HG03442 (cell line): Measurements from ENCODE around the gene RASSF4.

Experiments
- ATAC-seq: cut with Tn5 transposase; IDR thresholded peaks from one replicate; pipeline ENCODE4 v1.9.1; 2021; ENCODE audit warnings: mild to moderate bottlenecking, moderate library complexity; ENCODE audit not compliant: unreplicated experiment

The RASSF4 gene

DNA sequence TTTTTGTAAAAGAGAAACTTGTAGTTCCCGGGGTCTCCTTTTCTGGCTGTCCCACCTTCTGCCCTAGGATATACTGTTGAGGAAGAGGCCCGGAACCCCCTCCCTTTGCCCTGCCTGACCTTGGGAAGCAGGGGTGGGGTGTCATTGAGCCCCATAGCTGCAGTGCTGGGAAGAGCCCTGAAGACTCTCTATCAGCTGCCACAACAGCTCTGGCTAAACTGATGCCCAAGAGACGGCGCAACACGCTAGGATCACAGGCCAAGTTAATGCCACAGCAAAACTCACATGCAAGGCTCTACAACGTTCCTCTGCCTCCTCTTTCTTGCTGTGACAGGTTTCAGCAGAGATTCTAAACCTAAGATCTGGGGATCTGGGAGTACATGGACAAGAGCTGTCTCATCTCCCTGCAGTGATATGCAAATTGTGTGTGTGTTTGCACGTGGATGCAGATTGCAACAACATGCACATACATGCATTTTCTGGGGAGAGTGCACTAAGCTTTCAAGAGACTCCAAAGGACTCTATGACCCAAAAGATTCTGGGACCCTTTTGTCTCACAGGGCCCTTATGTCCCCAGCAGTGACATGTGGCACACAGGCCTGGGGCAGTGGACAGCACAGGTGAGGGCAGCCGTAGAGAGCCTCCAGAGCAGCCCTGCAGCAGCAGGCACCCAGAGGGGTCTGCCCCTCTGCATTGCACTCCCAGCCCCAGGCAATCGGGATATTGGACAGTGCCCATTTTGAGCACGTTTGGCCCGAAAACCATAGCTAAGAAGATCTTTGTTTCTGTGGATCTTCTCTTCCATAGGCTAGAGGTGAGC lies 2.5 kb downstream of the RASSF4 start:
- ATAC-seq, result no peak

DNA sequence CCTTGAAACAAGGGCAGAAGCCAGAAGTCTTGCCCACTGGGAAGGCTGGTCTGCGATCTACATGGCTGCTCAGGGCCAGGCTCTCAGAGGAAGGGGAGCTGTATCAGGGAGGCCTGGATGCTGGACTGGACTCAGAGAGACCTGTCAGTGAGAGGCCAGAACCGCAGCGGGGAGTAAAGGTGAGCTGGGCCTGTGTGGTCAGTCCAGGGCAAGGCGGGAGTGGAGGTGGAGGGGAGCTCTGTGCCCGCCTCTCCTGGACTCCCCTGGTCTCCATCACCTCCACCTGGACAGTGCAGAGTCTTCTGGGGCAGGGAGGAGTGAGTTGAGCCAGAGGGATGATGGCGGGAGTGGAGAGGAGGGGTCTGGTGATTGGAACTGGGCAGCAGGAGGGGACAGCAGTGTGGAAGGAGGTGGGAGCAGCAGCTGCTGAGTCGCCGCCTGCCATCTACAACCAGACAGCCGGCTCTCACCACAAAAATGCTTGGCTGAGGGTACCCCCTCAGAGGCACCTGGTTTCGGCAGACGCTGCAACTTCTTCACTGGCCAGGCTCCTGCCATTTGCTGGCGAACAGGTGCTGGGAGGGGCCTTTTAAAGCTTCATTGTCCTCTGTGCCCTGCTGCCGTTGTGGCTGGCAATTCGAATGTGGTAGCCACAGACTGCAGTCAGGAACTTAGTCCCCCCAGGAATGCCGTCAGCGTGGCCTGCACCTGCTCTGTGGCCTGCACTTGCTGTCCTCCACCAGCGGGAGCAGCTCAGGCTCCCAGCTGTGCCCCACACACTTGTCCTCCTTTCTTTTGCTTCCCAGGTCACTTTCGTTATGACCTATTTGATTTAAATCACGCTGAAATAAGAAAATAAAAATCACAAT lies 3.5 kb downstream of the RASSF4 start:
- ATAC-seq, result no peak

DNA sequence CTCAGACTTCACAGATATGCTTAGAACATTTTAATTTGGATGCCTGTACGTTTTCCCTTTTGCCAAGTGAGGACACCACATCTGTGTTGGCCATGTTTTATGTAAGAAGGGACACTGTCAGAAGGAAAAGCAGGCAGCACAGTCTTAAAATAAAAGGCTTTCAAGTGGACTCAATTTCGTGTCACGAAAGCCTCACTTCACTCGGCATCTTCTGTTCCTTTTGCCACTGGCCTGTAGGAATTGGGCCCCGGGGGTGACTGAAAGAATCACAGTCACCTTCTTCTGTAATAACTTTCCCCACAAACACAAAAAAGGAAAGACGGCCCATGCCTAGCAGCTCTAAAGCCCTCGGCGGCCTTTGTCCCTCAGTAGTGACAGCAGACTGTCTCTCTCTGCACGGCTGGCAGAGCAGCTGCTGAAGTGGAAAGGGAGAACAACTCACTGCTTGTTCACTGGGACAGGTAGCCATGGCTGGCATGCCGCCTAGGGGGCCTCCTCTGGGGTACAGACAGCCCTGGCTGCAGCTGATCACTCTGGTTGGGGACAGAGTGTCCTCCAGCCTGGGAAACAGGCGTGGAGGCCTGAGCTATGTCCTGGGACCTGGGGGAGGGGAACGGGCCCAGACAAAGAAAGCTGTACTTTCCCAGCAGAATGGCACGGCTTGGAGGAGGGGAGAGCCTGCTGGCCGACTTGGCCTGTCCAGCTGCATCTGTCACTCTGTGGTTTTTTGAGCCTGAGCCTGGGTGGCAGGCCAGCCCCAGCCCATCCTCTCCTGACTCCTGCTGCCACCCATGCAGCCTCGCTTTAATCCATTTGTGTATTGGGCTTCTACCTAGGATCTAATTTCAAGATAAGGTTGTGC lies 4.4 kb downstream of the RASSF4 start:
- no peak for ATAC-seq

DNA sequence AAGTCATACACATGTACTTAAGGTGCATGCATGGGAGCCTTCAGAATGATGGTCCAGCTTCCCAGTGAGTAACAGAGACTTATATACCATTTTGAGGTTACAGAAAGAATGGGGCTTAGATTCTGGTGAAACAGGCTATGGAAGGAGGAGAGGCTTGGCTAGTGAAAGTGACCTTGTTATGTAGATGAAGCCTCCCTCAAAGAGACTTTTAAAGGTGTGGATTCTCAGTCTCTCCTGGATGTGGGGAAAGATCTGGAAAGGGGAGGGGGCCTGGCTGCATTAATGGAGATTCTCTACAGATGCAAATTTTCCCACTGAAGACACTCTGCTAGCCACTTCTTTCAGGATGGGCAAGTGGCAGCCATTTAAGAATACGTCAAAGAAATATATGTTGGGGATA lies 5.5 kb downstream of the RASSF4 start:
- no peak for ATAC-seq

DNA sequence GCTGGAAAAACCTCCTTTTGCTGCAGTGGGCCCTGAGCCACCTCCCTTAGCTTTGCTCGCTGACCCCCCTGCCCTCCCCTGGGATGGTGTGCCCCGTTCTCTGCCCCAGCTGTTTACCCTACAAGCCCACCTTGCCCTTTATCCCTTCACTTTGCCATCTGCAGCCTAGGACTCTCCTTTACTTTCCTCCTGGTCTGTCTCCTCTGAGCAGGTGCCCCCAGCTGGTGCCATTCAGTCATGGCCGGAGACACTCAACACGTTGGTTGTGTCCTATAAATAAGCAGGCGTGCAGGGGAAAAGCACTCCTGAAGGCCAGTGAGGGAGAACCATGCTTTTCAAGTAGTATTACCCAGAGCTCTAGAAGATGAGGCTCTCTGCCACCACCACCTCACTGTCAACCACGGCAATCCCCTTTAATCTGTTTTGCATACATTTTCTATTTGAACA lies 6.1 kb downstream of the RASSF4 start:
- ATAC-seq, result peak; percentile 34

DNA sequence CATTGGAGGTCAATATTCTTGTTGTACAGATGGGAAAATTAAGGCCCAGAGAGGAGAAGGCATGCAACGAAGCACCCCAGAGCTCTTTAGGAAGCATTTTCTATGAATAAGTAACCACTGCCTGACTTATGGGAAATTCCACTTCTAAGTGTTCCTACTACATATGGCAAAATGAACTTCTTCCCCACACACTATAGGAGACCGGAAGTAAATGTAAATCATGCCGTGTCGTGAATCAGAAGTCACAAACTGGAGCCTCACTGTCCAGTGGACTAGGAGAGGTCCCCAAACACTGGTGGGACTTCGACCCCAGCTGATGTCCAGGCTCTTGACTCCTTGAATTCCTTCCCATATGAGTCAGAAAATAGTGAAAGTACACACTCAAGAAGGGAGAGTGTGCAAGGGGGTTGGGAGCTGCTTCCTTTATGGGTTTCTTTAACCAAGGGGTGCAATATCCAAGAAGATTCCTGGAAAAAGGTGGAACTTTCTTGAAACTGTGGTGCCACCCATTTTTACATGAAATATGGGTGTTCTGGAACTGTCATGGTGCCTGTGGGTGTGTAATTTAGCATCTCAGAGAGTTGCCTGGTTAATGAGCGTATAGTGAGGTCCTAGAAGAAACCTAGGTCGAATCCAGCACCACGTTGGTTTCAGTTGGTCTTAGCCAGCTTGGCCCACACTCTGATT lies 6.7 kb downstream of the RASSF4 start:
- peak; percentile 29 for ATAC-seq

DNA sequence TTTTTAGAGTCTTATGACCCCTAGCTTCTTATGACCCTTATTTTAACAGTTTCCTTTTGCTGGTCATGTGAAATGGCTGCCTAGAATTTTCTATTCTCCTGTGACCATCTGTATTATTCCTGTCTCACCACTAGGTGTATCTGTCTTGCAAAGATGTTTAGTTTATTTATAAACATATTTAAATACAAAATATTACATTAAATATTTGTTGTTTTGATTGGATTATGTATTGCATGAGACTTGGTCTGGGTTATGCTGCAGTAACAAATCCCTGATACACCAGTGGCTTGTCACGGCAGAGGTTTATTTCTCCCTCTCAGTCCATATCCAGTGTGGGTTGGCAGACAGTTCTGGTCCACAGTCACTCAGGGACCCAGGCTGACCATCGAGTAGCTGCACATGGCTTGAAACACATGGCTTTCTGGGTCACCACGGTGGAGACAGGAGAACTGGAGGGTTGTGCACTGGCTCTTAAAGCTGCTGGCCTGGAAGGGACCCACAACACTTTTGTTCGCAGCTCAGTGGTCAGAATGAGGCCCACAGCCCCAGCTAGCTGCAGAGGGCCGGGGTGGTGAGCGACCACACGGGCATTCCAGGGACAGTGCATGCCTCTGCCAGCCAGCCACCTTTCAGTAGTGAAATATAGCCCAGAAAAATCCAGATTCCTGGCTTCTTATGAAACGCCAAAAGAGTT lies 7.4 kb downstream of the RASSF4 start:
- ATAC-seq, result no peak

DNA sequence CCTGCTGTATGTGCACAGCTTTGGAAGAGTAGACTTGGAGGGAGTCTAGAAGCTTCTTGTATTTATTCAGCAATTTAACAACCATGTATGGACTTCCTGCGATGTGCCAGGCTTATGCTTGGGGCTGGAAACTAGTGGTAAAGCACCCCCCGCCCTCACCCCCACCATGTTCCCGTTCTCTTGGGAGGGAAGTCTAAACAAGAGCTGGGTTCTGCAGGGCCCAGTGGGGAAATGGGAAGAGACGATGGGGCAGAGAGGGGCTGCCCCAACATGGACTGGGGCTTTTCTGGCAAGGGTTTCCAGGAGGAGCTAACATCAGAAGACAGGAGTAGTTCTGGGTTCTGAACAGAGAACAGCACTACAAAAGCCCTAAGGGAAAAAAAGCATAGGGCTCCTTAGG lies 8.0 kb downstream of the RASSF4 start:
- no peak for ATAC-seq

DNA sequence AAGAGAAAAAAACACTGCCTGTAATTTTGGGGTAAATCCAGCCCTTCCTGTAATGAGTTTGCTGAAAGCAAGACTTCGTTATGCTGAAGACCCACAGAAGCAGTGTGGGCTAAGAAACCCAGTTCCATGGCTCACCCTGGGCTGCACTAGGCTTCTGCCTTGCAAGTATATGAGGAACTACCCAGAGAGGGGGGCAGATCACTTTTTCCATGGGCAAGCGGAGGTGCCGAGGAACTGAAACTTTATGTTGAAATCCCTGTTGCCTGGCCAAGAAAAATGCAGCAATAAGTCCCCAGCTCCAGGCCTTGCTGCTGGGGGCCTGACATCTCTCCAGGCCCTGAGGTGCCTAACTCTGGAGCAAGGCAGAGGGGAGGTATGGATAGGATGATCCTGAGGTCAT lies 8.5 kb downstream of the RASSF4 start:
- ATAC-seq, result no peak

DNA sequence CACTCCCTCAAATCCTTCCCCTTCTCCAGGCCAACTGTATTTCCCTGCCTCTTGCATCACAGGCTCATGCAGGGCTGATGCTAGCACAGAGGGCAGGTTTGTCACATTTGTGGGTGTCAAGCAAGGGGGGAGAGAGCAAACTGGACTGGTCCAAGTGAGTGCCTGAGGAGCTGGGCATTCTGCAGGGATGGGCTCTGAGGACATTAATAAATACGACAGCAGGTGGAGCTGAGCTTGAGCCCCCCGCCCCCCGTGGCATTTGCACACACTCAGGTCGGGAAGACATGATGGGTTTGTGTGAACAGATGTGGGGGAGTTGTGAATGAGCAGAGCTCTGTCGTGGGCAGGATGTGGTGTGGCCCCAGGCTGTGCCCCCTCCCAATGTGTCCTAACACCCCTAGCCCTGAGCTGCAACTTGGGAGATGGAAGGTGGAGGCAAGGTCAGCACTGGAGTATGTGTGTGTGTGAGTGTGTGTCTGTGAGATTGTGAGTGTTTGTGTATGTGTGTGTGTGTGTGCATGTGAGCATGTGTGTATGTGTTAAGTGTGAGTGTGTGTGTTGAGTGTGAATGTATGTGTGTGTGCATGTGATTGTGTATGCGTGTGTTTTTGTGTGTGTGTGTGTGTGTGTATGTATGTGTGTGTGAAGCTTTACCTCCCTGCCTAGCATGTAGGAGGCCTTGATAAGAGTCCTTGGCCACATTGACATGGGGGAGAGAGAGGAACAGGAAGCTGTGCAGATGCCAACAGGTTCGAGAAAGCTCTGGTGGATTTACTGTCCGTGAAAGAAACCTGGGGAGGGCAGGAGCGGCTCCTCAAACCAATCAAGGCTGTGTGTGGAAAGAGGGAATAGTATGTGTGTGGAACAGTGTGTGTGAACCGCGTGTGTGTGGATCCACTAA lies 9.1 kb downstream of the RASSF4 start:
- no peak for ATAC-seq

DNA sequence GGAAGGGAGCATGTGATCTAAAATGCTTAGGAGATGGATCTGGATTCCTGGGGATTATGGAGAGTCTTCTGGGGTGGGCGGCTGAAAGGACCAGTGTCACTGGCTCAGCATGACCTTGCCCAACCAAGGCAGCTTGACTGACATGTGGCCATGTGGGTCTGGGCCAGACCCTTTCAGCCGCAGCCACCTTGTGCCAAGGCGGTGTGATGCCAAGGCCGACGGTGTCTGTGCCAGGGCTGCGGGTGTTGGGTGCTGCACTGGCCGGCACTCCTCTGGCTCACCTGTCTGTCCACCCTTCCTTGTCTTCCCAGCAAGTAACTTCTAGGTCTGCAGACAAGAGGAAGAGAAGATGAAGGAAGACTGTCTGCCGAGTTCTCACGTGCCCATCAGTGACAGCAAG lies 10.3 kb downstream of the RASSF4 start:
- ATAC-seq, result no peak

DNA sequence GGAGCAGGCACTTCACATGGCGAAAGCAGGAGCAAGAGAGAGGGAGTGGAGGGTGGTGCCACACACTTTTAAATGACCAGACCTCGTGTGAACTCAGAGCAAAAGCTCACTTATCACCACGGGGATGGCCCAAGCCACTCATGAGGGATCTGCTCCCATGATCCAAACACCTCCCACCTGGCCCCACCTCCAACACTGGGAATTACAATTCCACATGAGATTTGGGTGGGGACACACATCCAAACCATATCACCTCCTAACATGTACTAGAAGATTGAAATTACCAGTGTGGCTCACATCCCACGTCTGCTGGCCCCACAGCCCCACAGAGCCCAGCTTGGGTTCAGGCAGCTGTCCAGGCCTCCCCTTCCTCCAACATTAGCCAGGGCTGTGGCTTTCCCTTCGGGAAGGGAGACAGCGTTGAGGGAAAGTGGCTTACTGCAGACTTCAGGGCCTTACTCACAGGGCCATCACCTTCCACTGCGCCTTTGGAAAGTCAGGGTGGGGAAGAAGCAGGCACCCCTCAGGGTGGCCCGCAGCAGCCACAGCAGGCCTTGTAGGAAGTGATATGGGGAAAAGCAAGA lies 11.3 kb downstream of the RASSF4 start:
- no peak for ATAC-seq

DNA sequence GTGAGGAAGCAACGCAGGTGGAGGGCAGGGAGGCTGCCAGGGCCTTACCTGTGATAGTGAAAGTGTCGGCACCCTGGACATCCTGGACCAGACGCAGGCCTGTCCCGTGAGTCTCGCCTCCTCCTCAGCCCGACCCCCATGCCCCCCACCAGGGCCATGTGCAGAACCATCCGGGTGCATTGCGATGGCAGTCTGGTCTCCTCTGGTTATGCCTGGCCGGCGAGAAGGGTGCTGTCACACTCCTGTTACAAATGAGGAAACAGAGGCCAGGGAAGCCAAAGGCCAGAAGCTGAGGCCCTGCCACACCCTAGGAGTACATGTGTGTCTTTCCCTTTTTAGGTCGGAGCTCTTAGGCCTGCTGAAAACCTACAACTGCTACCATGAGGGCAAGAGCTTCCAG lies 11.8 kb downstream of the RASSF4 start:
- no peak for ATAC-seq

DNA sequence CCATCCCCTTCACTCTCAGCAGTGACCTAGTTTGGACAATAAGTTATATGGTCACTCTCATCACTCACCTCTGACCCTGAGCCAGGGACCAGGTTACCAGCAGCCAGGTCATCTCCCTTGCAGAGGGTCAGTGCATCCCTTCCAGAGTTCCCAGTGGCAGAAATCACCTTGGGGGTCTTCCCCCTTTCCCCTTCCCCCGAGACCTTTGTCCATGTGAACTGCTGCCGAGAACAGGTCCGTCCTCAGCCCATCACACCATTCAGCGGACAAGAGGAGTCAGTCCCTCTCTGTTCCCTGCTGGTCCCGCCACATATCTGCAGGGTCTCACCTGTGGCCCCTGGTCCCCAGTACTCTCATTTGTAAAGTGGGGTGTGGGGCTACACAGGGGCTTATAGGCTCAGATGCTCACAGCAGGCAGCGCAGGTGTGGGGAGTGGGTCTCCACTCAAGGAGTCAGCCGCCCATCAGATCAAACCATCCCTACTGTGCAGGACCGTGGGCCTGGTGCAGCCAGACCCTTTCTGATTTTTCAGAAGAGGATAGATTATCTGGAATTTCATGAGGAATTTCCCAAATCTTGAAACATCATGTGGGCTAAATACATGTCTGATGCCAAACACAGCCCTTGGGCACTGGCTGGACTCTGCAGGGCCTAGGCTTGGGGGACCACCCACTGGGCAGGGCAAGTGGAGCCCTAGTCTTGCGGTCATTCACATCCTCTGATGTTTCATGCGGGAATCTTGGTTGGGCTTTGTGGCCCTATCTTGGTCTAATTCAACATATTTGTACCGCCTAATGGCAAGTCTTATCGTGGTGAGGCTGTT lies 12.5 kb downstream of the RASSF4 start:
- no peak for ATAC-seq

DNA sequence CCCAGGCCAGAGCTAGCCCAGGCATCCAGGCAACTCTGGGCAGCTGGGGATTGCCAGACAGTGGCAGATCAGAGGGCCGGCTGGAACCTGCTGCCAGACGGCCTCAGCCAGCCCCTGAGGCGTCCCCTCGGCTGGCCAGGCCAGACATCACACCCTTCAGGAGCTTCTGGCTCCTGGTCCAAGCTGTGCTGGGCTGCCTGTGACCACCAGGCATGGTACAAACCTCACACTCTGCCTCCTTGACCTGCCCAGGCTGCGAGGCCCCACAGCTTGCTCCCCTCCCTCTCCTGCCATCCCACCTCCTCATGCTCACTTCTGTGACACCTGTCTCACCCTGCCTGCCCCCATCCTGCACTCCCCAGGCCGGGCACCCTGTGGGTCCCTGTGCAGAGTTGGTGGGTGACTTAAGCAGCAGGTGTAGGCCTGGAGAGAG lies 13.3 kb downstream of the RASSF4 start:
- no peak for ATAC-seq

DNA sequence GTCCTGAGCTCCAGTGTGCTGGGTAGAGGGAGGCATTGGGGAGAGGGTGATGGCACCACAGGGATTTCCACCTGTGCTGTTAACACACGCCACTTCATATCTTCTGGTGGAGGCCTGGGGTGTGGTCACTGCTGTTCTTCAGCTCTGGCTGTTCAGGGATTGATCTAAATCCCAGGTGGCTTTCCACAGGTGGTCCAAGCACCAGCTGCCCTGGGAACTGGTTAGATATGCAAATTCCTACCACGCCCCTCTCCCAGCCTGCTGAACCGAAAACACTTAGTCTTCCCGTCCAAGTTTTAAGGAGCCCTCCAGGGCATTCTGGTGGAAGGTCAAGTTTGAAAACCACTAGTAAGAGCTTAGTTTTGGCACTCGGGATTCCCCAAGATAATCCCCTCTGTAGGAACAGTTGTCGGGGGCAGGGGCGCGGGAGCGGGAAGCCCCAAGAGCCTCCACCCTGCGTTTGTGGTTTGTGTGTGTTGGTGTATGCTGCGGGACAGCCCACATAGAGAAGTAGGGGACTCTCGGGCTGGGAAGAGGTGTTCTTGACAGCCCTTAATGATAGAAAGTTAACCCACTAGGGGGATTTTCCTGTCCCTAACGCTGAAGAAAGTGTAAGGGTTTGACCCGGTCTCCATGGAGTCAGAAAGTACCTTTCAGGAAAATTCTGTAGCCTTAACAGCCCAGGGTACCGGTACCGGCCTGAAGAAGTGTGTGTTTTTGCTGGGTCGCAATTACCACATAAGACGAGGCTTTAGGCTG lies 13.9 kb downstream of the RASSF4 start:
- peak; percentile 22 for ATAC-seq

DNA sequence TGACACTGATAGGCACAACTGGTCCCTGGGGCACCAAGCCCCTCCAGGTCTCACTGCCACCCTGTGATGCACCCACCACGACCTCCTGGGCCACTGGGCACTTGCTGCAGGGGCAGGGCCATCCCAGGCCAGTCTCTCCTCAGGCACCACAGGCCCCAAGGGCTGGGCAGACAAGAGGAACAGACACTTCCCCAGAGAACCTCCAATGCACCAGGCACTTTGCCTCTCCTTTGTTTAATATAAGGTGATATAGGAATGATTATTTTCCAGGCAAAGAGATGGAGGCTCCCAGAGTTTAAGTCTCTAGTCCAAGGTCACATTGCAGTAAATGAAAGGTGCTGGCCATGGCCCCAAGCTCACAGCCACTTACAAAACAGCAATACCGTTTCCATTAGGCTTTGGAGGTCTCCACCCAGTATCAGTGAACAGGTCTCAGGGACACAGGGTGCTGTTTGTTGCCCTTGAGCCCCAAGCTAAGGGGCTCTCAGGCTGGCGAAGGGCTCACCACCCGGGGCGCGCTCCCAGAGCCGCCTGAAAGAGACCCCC lies 14.6 kb downstream of the RASSF4 start:
- ATAC-seq, result no peak
